Naive thymus-derived CD8-positive, alpha-beta T cell (primary cell): ENCODE results near the gene CD300E. TPM values are rescaled to one million over a fixed set of nuclear protein-coding genes. Genes with fewer than 3 reads are reported as not detected.
A peak's percentile ranks its signal among the peaks of the same experiment; 100 is the strongest.
"Not testable (repeated sequence)": the region's sequence is repeated elsewhere in the genome, so short reads cannot be mapped to it uniquely, and the experiment has no call there.

Experiments used
- ATAC-seq, 2 donors: fragments of 150-1000 bp; cut with Tn5 transposase in 1 of 2; sonication (Bioruptor Pico), chemical (Tn5 transposase) in 1 of 2; 1 replicate in 1 of 2; 2 replicates in 1 of 2; pipeline ENCODE4 v1.10.0; 2021; ENCODE audit warnings: mild to moderate bottlenecking in 2 of 2, moderate library complexity in 2 of 2
- POLR2A ChIA-PET: fragments of 350-600 bp; sonication (Branson Sonifier 250); formaldehyde crosslinking; loops from one replicate; lab custom pipeline; 2021; ENCODE audit warnings: antibody characterized with exemption; lab: Charles Lee
- DNase-seq, 10 donors: peaks; one replicate each; pipeline versions ENCODE4 v3.0.0 to v3.0.0-alpha.2; 2020 to 2022
- H3K27ac Mint-ChIP-seq, 10 donors: one replicate each; pipeline ENCODE4 v1.8.0; 2020 to 2022; ENCODE audit warnings: mild to moderate bottlenecking in 10 of 10, mixed read lengths in 10 of 10, moderate library complexity in 4 of 10, inconsistent platforms in 1 of 10
- H3K27me3 Mint-ChIP-seq, 5 donors: one replicate each; pipeline ENCODE4 v1.8.0; 2021 to 2022; ENCODE audit warnings: mixed read lengths in 5 of 5
- H3K36me3 Mint-ChIP-seq, 3 donors: one replicate each; pipeline ENCODE4 v1.8.0; 2020 to 2022; ENCODE audit warnings: mixed read lengths in 3 of 3, mild to moderate bottlenecking in 2 of 3, inconsistent platforms in 1 of 3
- H3K4me1 Mint-ChIP-seq, 4 donors: one replicate each; pipeline ENCODE4 v1.8.0; 2021 to 2022; ENCODE audit warnings: mixed read lengths in 4 of 4
- H3K4me3 Mint-ChIP-seq, 10 donors: one replicate each; pipeline ENCODE4 v1.8.0; 2020 to 2022; ENCODE audit warnings: mild to moderate bottlenecking in 10 of 10, mixed read lengths in 10 of 10, moderate library complexity in 6 of 10, inconsistent platforms in 1 of 10
- H3K9me3 Mint-ChIP-seq, 9 donors: one replicate each; pipeline ENCODE4 v1.8.0; 2020 to 2022; ENCODE audit warnings: mixed read lengths in 9 of 9, mild to moderate bottlenecking in 3 of 9, inconsistent platforms in 1 of 9, moderate library complexity in 1 of 9
- polyA plus RNA-seq, 3 donors: library from polyadenylated mRNA; unstranded; fragments of 300-500 nt; fragmentation: Illumina TruSeq; gene quantifications; one replicate each; pipeline ENCODE4 v1.2.3, GENCODE V29; 2021
- total RNA-seq, 8 experiments: library from RNA in 2 of 8; stranded (reverse) in 2 of 8; gene quantifications; one replicate each; pipeline ENCODE4 v1.2.3 and lab custom pipeline; 2021 to 2026

The CD300E gene
- total and polyA plus RNA-seq, 5 experiments from 2014 or later: 0.06 TPM; not detected in 4

DNA sequence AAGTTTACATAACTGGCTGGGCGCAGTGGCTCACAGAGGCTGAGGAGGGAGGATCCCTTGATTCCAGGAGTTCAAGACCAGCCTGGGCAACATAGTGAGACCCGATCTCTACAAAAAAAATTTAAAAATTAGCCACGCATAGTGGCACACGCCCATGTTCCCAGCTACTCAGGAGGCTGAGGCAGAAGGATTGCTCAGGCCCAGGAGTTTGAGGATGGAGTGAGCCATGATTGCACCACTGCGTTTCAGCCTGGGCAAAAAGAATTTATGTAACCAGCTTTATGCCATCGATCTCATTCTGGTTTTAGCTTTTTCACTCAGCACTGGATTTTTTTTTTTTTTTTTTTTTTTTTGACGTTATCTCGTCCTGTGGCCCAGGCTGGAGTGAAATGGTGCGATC lies 9.1 kb upstream of the CD300E start:
- H3K27ac Mint-ChIP-seq: peak overlapping the region in 2 of 10 donors; percentile 4 to 14
- DNase-seq (no peak), ATAC-seq (no peak)
- H3K4me3 Mint-ChIP-seq: no peak overlapping the region
- H3K9me3 Mint-ChIP-seq: peaks cover 0 to 7% (median 0%) of the 10 kb centered on the region in 9 donors
- H3K36me3 Mint-ChIP-seq: peaks cover 0 to 2% (median 0%) of the 10 kb centered on the region in 3 donors
- H3K27me3 Mint-ChIP-seq: peaks cover 11 to 41% (median 23%) of the 10 kb centered on the region in 5 donors
- H3K4me1 Mint-ChIP-seq: peaks cover 5 to 28% (median 10%) of the 10 kb centered on the region in 4 donors
- POLR2A ChIA-PET: no interaction called here

DNA sequence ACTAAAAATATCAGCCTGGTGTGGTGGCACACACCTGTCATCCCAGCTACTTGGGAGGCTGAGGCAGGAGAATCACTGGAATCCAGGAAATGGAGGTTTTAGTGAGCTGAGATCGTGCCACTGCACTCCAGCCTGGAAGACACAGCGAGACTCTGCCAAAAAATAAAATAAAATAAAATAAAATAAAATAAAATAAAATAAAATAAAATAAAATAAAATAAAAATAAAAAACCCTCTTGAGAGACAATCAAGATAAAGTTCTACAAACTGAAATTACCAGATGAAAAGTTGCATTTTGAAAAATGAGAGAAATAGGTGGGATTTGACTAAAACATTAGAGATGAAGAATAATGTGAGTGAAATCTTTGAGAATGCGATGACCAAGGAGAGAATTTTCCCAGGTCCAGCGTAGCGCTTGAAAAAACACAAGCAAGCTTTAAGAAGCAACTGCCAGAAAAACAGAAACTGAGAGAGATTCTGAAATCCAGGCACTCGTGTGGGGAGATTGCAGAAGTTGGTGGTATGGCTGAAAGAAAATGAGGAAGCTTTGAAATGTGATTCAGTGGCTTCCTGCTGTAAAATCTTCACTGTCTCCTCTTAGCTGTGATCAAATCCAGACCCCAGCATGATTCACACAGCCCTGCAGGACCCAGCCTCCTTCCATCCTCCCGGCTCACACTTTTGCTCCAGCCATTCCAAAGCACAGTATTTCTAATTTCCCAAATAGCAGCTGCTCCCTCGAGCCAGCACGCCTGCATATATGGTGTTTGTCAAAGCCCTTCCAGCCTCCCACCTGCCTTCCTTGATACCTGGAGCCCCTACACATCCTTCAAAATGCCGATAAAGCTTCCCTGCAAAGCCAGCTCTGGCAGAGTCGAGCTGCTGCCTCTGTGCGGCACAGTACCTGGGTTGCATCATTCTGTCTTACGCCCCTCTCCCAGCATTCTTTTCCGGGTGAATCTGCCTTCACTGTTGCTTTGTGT lies 8.2 kb upstream of the CD300E start:
- ATAC-seq (no peak), DNase-seq (no peak)
- H3K4me3 Mint-ChIP-seq: peak overlapping the region in 1 of 10 donors; percentile 38
- H3K27me3 Mint-ChIP-seq: peaks cover 15 to 45% (median 26%) of the 10 kb centered on the region in 5 donors
- H3K27ac Mint-ChIP-seq: peak overlapping the region in 2 of 10 donors; percentile 14 to 55
- peaks cover 0 to 7% (median 2%) of the 10 kb centered on the region in 9 donors for H3K9me3 Mint-ChIP-seq
- POLR2A ChIA-PET: no interaction called here
- H3K4me1 Mint-ChIP-seq: peaks cover 5 to 23% (median 10%) of the 10 kb centered on the region in 4 donors
- H3K36me3 Mint-ChIP-seq: peaks cover 0 to 3% (median 2%) of the 10 kb centered on the region in 3 donors

DNA sequence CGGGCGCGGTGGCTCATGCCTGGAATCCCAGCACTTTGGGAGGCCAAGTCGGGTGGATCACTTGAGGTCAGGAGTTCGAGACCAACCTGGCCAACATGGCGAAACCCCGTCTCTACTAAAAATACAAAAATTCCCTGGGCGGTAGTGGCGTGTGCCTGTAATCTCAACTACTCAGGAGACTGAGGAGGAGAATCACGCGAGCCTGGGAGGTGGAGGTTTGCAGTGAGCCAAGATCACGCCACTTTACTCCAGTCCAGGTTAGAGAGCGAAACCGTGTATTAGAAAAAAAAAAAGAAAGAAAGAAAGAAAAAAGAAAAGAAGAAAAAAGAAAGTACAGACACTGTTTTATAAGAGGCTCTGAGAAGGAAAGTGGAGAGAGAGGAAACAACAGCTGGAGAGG lies 6.7 kb upstream of the CD300E start:
- H3K9me3 Mint-ChIP-seq: peaks cover 0 to 14% (median 9%) of the 10 kb centered on the region in 9 donors
- H3K27me3 Mint-ChIP-seq: peaks cover 18 to 41% (median 29%) of the 10 kb centered on the region in 5 donors
- peaks cover 0 to 13% (median 2%) of the 10 kb centered on the region in 3 donors for H3K36me3 Mint-ChIP-seq
- H3K4me1 Mint-ChIP-seq: peaks cover 5 to 19% (median 10%) of the 10 kb centered on the region in 4 donors
- POLR2A ChIA-PET, ATAC-seq, H3K4me3 Mint-ChIP-seq, DNase-seq, H3K27ac Mint-ChIP-seq: not testable (repeated sequence)

DNA sequence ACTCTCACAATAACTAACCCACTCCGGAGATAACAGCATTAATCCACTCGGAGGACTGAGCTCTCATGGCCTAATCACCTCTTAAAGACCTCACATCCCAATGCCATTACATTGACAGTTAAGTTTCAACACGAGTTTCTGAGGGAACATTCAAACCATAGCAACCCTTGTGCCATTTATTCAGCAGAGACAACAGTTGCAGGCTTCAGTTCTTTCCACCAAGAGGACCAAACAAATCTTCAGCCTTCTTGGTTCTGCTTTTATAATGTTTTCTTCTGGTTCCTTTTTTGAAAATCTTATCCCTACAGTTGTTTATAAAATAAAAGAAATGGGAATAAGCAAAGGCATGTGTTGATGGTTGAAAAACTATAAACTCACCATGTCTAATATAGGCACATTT lies 2.1 kb upstream of the CD300E start:
- peaks cover 24 to 70% (median 50%) of the 10 kb centered on the region in 5 donors for H3K27me3 Mint-ChIP-seq
- no peak for ATAC-seq
- peaks cover 0 to 14% (median 9%) of the 10 kb centered on the region in 9 donors for H3K9me3 Mint-ChIP-seq
- peaks cover 0 to 13% (median 0%) of the 10 kb centered on the region in 3 donors for H3K36me3 Mint-ChIP-seq
- DNase-seq: no peak
- POLR2A ChIA-PET: no interaction called here
- H3K4me1 Mint-ChIP-seq: peaks cover 0 to 2% (median under 1%) of the 10 kb centered on the region in 4 donors
- no peak overlapping the region for H3K27ac Mint-ChIP-seq
- H3K4me3 Mint-ChIP-seq: no peak overlapping the region

DNA sequence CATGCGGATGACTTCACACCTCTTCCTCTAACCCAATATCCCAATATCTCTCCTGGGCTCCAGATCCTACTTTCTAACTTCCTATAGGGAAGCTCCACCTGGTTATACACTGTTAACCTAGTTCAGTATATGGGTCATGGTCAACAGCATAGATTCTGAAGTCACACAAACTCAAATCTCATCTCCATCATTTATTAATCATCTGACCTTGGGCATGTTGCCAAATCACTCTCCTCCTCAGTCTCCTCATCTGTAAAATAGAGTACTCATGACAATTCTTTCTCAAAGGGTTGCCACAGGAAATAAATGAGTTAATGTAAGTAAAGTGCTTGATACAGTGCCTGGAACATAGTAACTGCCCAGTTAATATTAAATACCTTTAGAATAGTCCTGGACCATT lies 593 bp upstream of the CD300E start:
- Mint-ChIP-seq H3K9me3 (peaks cover 0 to 14% (median 9%) of the 10 kb centered on the region in 9 donors), H3K36me3 (peaks cover 0 to 13% (median 0%) of the 10 kb centered on the region in 3 donors), H3K27ac (no peak overlapping the region), H3K4me1 (peaks cover 0 to 2% (median 0%) of the 10 kb centered on the region in 4 donors), H3K27me3 (peaks cover 21 to 65% (median 52%) of the 10 kb centered on the region in 5 donors), H3K4me3 (no peak overlapping the region)
- DNase-seq: no peak
- no peak for ATAC-seq
- POLR2A ChIA-PET: no interaction called here

DNA sequence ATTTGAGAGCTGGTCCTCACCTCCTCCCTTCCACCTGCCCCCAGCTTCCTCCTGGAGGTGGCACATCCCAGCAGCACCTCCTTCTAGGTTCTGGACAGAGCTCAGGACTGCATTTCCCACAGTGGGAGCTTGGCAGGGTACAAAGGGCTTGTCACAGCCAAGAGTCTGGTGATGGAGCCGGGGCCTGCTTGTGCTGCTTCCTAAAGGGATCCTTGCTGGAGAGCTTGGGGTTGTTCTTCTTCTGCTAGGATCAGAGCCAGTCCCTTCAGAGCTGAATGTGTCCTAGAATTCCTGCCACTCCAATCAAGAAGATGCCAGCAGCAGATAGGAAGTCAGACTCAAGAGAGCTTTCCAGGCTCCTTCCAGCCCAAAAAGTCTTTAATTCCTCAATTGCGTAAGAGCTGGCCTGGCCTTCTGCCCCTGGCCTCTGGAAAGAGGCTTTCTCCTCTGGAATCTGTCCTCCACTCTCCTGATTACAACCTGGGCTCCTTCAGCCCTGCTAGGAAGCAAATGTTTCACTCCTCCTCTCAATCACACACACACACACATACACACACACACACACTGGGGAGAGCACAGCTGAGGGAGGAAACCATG lies 4.4 kb downstream of the CD300E start:
- no peaks in the 10 kb centered on the region for H3K9me3 Mint-ChIP-seq
- ATAC-seq (no peak), DNase-seq (no peak)
- H3K27ac Mint-ChIP-seq: no peak overlapping the region
- POLR2A ChIA-PET: no interaction called here
- no peaks in the 10 kb centered on the region for H3K36me3 Mint-ChIP-seq
- H3K27me3 Mint-ChIP-seq: peaks cover 13 to 78% (median 43%) of the 10 kb centered on the region in 5 donors
- H3K4me1 Mint-ChIP-seq: peaks cover 0 to 4% (median under 1%) of the 10 kb centered on the region in 4 donors
- H3K4me3 Mint-ChIP-seq: peak overlapping the region in 1 of 10 donors; percentile 6

DNA sequence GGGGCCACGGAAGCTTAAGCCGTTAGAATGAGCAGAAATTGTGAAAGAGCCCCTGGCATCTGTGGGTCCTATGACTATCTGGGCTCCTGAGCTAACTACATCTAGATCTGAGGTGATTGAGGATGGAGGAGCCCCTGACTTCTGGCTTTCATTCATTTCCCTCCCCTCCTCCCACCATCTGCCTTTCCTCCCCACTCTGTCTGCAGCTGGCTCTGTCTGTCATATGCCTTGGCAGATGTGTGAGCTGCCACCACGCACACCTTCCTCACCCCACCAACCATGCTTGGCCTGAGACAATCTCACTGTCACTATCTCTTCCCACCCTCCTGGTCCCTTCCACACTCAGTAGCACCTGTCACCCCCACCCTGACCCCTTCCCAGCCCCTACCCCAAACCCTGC lies 5.1 kb downstream of the CD300E start:
- Mint-ChIP-seq H3K4me1 (peaks cover 0 to 4% (median 2%) of the 10 kb centered on the region in 4 donors), H3K4me3 (peak overlapping the region in 1 of 10 donors; percentile 36), H3K27ac (no peak overlapping the region), H3K9me3 (no peaks in the 10 kb centered on the region), H3K27me3 (peaks cover 12 to 70% (median 39%) of the 10 kb centered on the region in 5 donors), H3K36me3 (no peaks in the 10 kb centered on the region)
- DNase-seq (no peak), ATAC-seq (no peak)
- POLR2A ChIA-PET: interaction anchor here (0.6 kb wide), 1 partner anchor 17 kb away, joined by 3 read pairs; no protein-coding TSS in a partner anchor

DNA sequence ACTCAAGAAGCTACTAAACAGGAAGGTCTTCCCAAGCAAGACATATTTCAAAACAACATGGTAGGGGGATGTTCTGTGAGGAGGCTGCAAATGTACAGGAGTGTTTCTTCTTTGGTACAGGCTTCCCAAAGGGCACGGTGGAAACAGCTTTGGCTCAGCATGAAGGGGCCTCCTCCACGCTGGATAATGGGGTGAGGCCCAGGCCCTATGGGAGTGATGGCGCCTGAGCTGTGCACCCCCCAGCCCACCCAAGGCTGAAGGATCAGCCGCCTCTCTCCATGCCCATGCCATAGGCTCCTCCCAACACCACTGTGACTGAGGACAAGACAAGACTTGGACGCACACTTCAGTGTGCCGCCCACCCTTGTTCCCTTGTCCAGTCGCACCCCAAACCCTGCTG lies 6.8 kb downstream of the CD300E start:
- POLR2A ChIA-PET: no interaction called here
- Mint-ChIP-seq H3K4me1 (peaks cover 0 to 13% (median 8%) of the 10 kb centered on the region in 4 donors), H3K27ac (no peak overlapping the region), H3K9me3 (no peaks in the 10 kb centered on the region), H3K36me3 (no peaks in the 10 kb centered on the region), H3K4me3 (no peak overlapping the region), H3K27me3 (peaks cover 9 to 62% (median 39%) of the 10 kb centered on the region in 5 donors)
- no peak for ATAC-seq
- no peak for DNase-seq

DNA sequence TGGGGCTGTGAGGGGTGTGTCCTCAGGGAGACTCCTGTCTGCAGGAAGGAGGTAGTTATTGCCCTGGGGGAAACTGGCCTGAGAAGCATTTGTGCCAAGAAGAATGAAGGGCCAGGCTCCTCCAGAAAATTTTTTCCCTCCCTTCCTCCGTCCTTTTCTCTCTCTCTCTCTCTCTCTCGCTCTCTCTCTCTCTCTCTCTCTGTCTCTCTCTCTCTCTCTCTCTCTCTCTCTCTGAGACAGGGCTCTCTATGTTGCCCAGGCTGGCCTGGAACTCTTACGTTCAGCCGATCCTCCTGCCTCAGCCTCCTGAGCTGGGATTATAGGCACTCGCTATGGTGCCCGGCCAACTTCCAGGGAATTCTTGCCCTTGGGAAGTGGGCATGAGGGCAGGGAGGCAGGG lies 11.5 kb downstream of the CD300E start:
- Mint-ChIP-seq H3K27me3 (peaks cover 9 to 42% (median 31%) of the 10 kb centered on the region in 5 donors), H3K9me3 (peaks cover 0 to 4% (median 0%) of the 10 kb centered on the region in 9 donors), H3K36me3 (peaks cover 0 to 4% (median 0%) of the 10 kb centered on the region in 3 donors), H3K27ac (no peak overlapping the region), H3K4me3 (no peak overlapping the region), H3K4me1 (peaks cover 0 to 18% (median 9%) of the 10 kb centered on the region in 4 donors)
- POLR2A ChIA-PET: no interaction called here
- ATAC-seq (no peak), DNase-seq (no peak)

DNA sequence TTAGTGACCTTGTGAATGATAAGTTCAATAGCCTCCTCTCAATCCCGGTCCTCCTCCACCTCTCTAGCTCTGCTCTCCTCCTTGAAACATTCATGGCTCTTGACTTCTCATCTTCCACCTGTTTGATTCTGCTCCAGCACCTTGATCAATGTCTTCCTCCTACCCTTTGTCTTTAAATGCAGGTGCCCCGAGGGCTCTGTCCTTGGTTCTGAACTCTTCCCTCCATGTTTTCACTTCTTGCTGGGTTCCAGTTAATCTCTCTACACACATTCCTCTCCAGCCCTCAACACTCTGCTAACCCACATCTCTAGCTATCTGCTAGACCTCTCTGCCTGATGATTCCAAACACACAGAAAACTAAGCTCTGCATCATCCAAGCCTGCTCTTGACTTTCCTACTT lies 13.4 kb downstream of the CD300E start:
- Mint-ChIP-seq H3K36me3 (peaks cover 0 to 4% (median 0%) of the 10 kb centered on the region in 3 donors), H3K4me1 (peaks cover 0 to 24% (median 7%) of the 10 kb centered on the region in 4 donors), H3K4me3 (no peak overlapping the region), H3K27ac (no peak overlapping the region), H3K27me3 (peaks cover 9 to 36% (median 24%) of the 10 kb centered on the region in 5 donors), H3K9me3 (peaks cover 0 to 4% (median 0%) of the 10 kb centered on the region in 9 donors)
- DNase-seq (no peak), ATAC-seq (no peak)
- POLR2A ChIA-PET: no interaction called here

DNA sequence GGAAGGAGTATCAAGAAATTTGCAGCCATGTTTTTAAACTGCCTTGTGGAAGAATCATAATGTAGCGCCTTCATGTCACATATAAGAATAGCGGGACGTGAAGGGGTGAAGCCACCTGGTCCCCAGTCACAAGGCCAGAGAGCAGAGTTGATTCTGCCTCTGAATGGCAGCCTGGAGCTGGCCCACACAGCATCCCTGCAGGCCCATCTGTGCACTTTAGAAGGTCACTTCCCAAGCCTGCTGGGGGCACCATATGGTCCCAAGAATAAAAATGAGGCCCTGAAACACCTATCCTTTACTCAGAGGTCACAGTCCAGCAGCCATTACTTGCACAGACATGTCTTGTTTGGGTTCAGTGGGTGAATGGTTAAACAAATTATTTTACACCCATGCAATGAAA lies 15.0 kb downstream of the CD300E start:
- DNase-seq (no peak), ATAC-seq (no peak)
- H3K4me1 Mint-ChIP-seq: peaks cover 4 to 34% (median 13%) of the 10 kb centered on the region in 4 donors
- no peak overlapping the region for H3K4me3 Mint-ChIP-seq
- peaks cover 9 to 24% (median 21%) of the 10 kb centered on the region in 5 donors for H3K27me3 Mint-ChIP-seq
- no peak overlapping the region for H3K27ac Mint-ChIP-seq
- POLR2A ChIA-PET: no interaction called here
- H3K9me3 Mint-ChIP-seq: peaks cover 0 to 4% (median 0%) of the 10 kb centered on the region in 9 donors
- H3K36me3 Mint-ChIP-seq: peaks cover 0 to 4% (median 0%) of the 10 kb centered on the region in 3 donors

DNA sequence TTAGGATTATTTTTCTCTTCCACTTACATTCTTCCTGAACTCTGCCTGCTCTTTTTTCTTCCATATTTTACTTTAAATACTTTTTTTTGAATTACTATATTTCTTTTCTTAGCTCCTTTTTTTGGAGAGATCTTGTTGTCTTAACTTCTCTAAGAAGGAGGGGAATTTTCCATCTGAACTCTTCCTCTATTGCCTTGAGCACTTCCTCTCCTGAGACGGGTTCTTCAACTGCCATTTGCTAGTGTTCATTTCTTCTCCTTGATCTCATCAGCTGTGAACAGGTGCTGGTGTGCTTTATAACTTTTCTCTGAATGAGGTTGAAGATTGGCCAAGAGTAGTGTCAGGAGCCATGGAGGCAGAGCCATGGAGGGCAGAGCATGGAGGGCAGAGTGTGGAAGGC lies 16.3 kb downstream of the CD300E start:
- ATAC-seq (no peak), DNase-seq (no peak)
- Mint-ChIP-seq H3K36me3 (peaks cover 0 to 4% (median 0%) of the 10 kb centered on the region in 3 donors), H3K9me3 (peaks cover 0 to 4% (median 0%) of the 10 kb centered on the region in 9 donors), H3K27ac (peak overlapping the region in 1 of 10 donors; percentile 33), H3K4me1 (peaks cover 8 to 36% (median 21%) of the 10 kb centered on the region in 4 donors), H3K27me3 (peaks cover 9 to 23% (median 13%) of the 10 kb centered on the region in 5 donors), H3K4me3 (no peak overlapping the region)
- POLR2A ChIA-PET: no interaction called here
